ENCODE data around the gene CLIC5.

DNA sequence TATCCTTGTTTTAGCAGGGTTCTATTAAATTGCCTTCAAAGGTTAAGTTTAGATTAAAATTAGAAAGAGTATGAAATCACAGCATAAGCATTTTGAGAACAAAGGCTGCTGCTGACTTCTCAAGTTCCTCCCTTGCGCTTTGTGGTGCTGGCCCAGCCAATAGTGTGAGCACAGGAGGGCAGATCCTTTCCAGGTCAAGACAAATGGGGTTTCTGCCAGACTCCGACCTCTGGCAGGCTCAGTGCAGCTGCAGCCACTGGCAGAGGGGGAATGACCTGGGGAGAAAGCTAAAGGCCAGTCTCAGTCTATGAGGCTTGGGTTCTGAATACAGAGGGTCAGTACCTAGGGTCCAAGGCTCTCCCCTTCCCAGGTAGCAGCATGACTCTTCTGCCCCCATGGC, 27.0 kb downstream of the CLIC5 start:
- TF ChIP-seq CTCF (IDR thresholded peaks at IDR 0.05; ENCODE audit: insufficient read depth, low read length), result no peak
- no peak for TF ChIP-seq POLR2AphosphoS5 (IDR thresholded peaks at IDR 0.05; ENCODE audit: low read depth)

All from HL-60 (cell line).